ENCODE measurements around the gene ABHD12B. TPM values are rescaled to one million over a fixed set of nuclear protein-coding genes. Genes with fewer than 3 reads are reported as not detected.
A peak's percentile ranks its signal among the peaks of the same experiment; 100 is the strongest.

The ABHD12B gene
- total RNA-seq, 4 donors from 2014 or later = not detected

- no peaks in the 10 kb centered on the region for H3K27me3 ChIP-seq
- H3K27ac ChIP-seq = peak overlapping the region; percentile 12 to 74 (median 72)
- no peaks in the 10 kb centered on the region for H3K36me3 ChIP-seq
- 4 to 5% methylated on average over 5 of the region's 6 CpGs for WGBS, 2 donors (ENCODE audit: low coverage in 1 of 2)
- H3K4me3 ChIP-seq = peak overlapping the region; percentile 57 to 87
- no peak for TF ChIP-seq POLR2AphosphoS5 (IDR thresholded peaks at IDR 0.05)
- TF ChIP-seq CTCF (IDR thresholded peaks at IDR 0.05) = peak; percentile 57 to 78 (median 68)
- TF ChIP-seq EP300 (IDR thresholded peaks at IDR 0.05) = no peak
- H3K4me1 ChIP-seq = peaks cover 0 to 13% (median 0%) of the 10 kb centered on the region in 3 donors
- ATAC-seq = peak; percentile 63
- no peaks in the 10 kb centered on the region for H3K9me3 ChIP-seq
Observed at GRCh38 chr14:50860478-50861086, 11.3 kb upstream of the ABHD12B start.

GRCh38 chr14:50862036-50862570 lies 9.8 kb upstream of the ABHD12B start:
- H3K36me3 ChIP-seq = no peaks in the 10 kb centered on the region
- no peaks in the 10 kb centered on the region for H3K27me3 ChIP-seq
- no peak for ATAC-seq
- H3K9me3 ChIP-seq = no peaks in the 10 kb centered on the region
- no peak overlapping the region for H3K27ac ChIP-seq
- no peak overlapping the region for H3K4me3 ChIP-seq
- peaks cover 0 to 13% (median 0%) of the 10 kb centered on the region in 3 donors for H3K4me1 ChIP-seq
- no peak for TF ChIP-seq EP300 (IDR thresholded peaks at IDR 0.05)
- no peak for TF ChIP-seq POLR2AphosphoS5 (IDR thresholded peaks at IDR 0.05)
- no peak for TF ChIP-seq CTCF (IDR thresholded peaks at IDR 0.05)
- TF ChIP-seq POLR2A (IDR thresholded peaks at IDR 0.05) = no peak
- no CpG with 5 or more reads among the region's 4 CpGs for WGBS, 2 donors (ENCODE audit: low coverage in 1 of 2)

GRCh38 chr14:50864237-50864636 lies 7.6 kb upstream of the ABHD12B start:
- no peak overlapping the region for H3K4me3 ChIP-seq
- TF ChIP-seq POLR2AphosphoS5 (IDR thresholded peaks at IDR 0.05) (no peak), CTCF (IDR thresholded peaks at IDR 0.05) (no peak), POLR2A (IDR thresholded peaks at IDR 0.05) (no peak), EP300 (IDR thresholded peaks at IDR 0.05) (no peak)
- no peak overlapping the region for H3K27ac ChIP-seq
- H3K4me1 ChIP-seq = peaks cover 0 to 10% (median 0%) of the 10 kb centered on the region in 3 donors
- H3K27me3 ChIP-seq = peaks cover 4% of the 10 kb centered on the region
- no peaks in the 10 kb centered on the region for H3K36me3 ChIP-seq
- no peaks in the 10 kb centered on the region for H3K9me3 ChIP-seq
- ATAC-seq = no peak

- Histone ChIP-seq H3K27me3 (peaks cover 10% of the 10 kb centered on the region), H3K4me3 (no peak overlapping the region), H3K27ac (no peak overlapping the region), H3K4me1 (peaks cover 0 to 5% (median 0%) of the 10 kb centered on the region in 3 donors), H3K9me3 (no peaks in the 10 kb centered on the region), H3K36me3 (no peaks in the 10 kb centered on the region)
- TF ChIP-seq POLR2AphosphoS5 (IDR thresholded peaks at IDR 0.05) (no peak), EP300 (IDR thresholded peaks at IDR 0.05) (no peak), POLR2A (IDR thresholded peaks at IDR 0.05) (no peak), CTCF (IDR thresholded peaks at IDR 0.05) (no peak)
- no peak for ATAC-seq
- 92 to 93% methylated on average over 3 to 5 of the region's 5 CpGs for WGBS, 2 donors (ENCODE audit: low coverage in 1 of 2)
Observed at GRCh38 chr14:50864946-50865345, 6.9 kb upstream of the ABHD12B start.

- Histone ChIP-seq H3K9me3 (no peaks in the 10 kb centered on the region), H3K36me3 (no peaks in the 10 kb centered on the region), H3K27me3 (peaks cover 15% of the 10 kb centered on the region), H3K4me3 (no peak overlapping the region), H3K27ac (no peak overlapping the region), H3K4me1 (no peaks in the 10 kb centered on the region)
- 36 to 83% methylated on average over 1 to 7 of the region's 11 CpGs for WGBS, 2 donors (ENCODE audit: low coverage in 1 of 2)
- ATAC-seq = no peak
- no peak for TF ChIP-seq CTCF (IDR thresholded peaks at IDR 0.05)
- TF ChIP-seq POLR2A (IDR thresholded peaks at IDR 0.05) = no peak
- no peak for TF ChIP-seq POLR2AphosphoS5 (IDR thresholded peaks at IDR 0.05)
- TF ChIP-seq EP300 (IDR thresholded peaks at IDR 0.05) = no peak
Observed at GRCh38 chr14:50865391-50866076, 6.3 kb upstream of the ABHD12B start.

Data from gastroesophageal sphincter (tissue), 4 donors.